ENCODE results near the gene ADAMTS2. TPM values are rescaled to one million over a fixed set of nuclear protein-coding genes. Genes with fewer than 3 reads are reported as not detected.

Gene ADAMTS2
- total RNA-seq, 1 experiment from 2014 or later: 3.9 TPM

- Histone ChIP-seq H3K4me2 (ENCODE audit: low read length) (no peak overlapping the region), H3K9me2 (ENCODE audit: insufficient read depth) (no peaks in the 10 kb centered on the region), H3K27ac (ENCODE audit: low read depth, low read length) (no peak overlapping the region), H3K79me2 (ENCODE audit: insufficient read depth, low read length) (no peaks in the 10 kb centered on the region), H3K4me1 (ENCODE audit: control insufficient read depth in 1 of 2, insufficient read depth in 2 of 2, low read length in 2 of 2) (no peaks in the 10 kb centered on the region), H3K9me3 (ENCODE audit: control insufficient read depth in 1 of 2, insufficient read depth in 1 of 2, low read depth in 1 of 2, low read length in 2 of 2) (no peaks in the 10 kb centered on the region), H3K9ac (ENCODE audit: low read length) (no peak overlapping the region), H3K4me3 (replicated peaks in 1 of 2; ENCODE audit: low read depth in 1 of 2, low read length in 2 of 2) (no peak overlapping the region), H3K27me3 (ENCODE audit: insufficient read depth, low read length) (no peaks in the 10 kb centered on the region), H3K36me3 (ENCODE audit: control insufficient read depth in 1 of 2, insufficient read depth in 2 of 2, low read length in 2 of 2) (no peaks in the 10 kb centered on the region), H4K20me1 (ENCODE audit: insufficient read depth) (no peaks in the 10 kb centered on the region), H2AFZ (ENCODE audit: low read depth, low read length, poor library complexity, severe bottlenecking) (no peak overlapping the region)
- RAD21 ChIA-PET (ENCODE audit: low non-redundant PET in 1 of 2, low total read pairs in 2 of 2, uncharacterized antibody in 2 of 2, unreplicated experiment in 2 of 2): no interaction called here
- no TSS peak for BruUV-seq (replicated peaks)
- TF ChIP-seq TCF7L2 (IDR thresholded peaks at IDR 0.05; ENCODE audit: borderline replicate concordance, extremely low read depth, insufficient read depth, insufficient read length): no peak
- no peak for TF ChIP-seq ZFX (IDR thresholded peaks at IDR 0.05)
- no peak for TF ChIP-seq ELF1 (IDR thresholded peaks at IDR 0.05; ENCODE audit: borderline replicate concordance, low read depth)
- no peak for TF ChIP-seq POLR2AphosphoS5 (IDR thresholded peaks at IDR 0.05; ENCODE audit: low read depth, low read length)
- TF ChIP-seq CEBPB (IDR thresholded peaks at IDR 0.05; ENCODE audit: low read depth): no peak
- no peak for TF ChIP-seq POLR2A (IDR thresholded peaks at IDR 0.05; ENCODE audit: borderline replicate concordance, extremely low read depth, insufficient read depth, insufficient read length)
- no peak for TF ChIP-seq CTCF (IDR thresholded peaks at IDR 0.05 in 2 of 3, conservative IDR thresholded peaks at IDR 0.05 in 1 of 3; ENCODE audit: borderline replicate concordance in 1 of 3, insufficient read depth in 1 of 3, low read depth in 2 of 3, low read length in 2 of 3)
- no peak for TF ChIP-seq EZH2 (IDR thresholded peaks at IDR 0.05)
- no peak for TF ChIP-seq REST (IDR thresholded peaks at IDR 0.05; ENCODE audit: low read depth)
- no peak for TF ChIP-seq RAD21 (IDR thresholded peaks at IDR 0.05; ENCODE audit: low read depth)
- TF ChIP-seq MAX (IDR thresholded peaks at IDR 0.05): no peak
- TF ChIP-seq ATF3 (IDR thresholded peaks at IDR 0.05): no peak
- no peak for TF ChIP-seq CBX3 (IDR thresholded peaks at IDR 0.05; ENCODE audit: low read depth)
- intact Hi-C loops (cut with micrococcal nuclease): no loop called here
- no peak for DNase-seq (ENCODE audit: low read depth, low spot score)
- CTCF ChIA-PET: no interaction called here
- ATAC-seq: no peak
- POLR2A ChIA-PET: no interaction called here
Observed at GRCh38 chr5:179294131-179294780, 51.0 kb downstream of the ADAMTS2 start.

Measured in HCT116 (cell line).